ENCODE results near the gene PROC.

Gene PROC

DNA sequence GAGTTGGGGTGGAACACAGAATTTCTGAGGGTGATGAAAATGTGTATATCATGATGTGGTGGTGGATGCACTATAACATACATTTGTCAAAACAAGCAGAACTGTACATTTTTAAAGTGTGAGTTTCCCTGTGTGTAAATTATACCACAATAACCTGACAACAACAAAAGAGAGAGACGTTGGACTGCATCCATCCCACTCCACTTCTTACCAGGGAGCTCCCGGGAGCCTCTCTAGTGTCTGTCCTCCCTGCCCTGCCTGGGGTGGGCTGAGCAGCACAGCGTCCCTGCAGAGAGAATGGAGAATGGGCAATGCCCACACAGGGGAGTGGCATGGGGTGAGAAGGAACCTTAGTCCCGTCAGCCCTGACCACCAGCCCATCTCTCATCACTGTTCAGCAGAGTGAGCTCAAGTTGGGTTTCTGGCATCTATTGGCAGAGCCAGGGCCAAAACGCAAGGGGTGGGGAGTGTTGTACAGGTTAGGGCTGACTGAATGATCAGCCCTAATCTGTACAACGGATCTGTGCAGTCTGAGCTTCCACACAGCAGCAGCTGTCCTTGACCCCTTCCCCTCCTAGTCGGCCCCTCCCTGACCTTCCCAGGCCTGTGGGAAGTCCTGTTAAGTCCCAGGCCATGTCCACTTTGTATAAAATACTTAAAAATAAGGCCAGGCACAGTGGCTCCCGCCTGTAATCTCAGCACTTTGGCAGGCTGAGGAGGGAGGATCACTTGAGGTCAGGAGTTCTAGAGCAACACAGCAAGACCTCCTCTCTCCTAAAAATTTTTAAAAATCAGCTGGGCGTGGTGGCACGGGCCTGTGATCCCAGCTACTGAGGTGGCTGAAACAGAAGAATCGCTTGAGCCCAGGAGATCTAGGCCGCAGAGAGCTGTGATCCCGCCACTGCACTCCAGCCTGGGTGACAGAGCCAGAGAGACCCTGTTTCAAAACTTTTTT is 3.3 kb upstream of the PROC start:
- no peak for DNase-seq

- peak; percentile 31 for DNase-seq
Measured at GRCh38 chr2:127415593-127416505, 2.4 kb upstream of the PROC start.

DNA sequence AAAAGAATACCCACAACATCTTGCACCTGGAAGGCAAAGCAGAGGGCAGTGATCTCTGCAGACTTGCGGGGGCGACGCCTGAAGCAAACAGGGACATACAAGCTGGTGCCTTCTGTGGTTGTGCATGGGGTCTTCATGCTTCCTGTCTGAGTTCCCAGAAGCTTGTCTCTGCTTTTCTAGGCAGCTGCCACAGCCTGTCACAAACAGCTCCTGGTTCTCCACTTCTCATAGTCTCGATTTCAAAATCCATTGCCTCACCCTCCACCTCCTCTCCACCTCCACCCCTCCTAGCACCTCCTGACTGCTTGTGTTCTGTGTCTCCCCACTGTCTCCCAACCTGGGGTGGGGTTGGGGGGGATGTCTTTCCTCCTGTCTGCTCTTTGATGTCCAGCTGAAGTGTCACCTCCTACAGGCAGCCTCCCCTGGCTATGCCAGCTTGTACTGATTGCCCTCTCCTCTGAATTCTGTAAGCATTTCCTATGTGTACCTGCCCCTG is 1.7 kb upstream of the PROC start:
- no peak for DNase-seq

DNA sequence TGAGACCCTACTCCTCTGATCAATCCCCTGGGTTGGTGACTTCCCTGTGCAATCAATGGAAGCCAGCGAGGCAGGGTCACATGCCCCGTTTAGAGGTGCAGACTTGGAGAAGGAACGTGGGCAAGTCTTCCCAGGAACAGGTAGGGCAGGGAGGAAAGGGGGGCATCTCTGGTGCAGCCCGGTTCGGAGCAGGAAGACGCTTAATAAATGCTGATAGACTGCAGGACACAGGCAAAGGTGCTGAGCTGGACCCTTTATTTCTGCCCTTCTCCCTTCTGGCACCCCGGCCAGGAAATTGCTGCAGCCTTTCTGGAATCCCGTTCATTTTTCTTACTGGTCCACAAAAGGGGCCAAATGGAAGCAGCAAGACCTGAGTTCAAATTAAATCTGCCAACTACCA is 821 bp upstream of the PROC start:
- DNase-seq = no peak

DNA sequence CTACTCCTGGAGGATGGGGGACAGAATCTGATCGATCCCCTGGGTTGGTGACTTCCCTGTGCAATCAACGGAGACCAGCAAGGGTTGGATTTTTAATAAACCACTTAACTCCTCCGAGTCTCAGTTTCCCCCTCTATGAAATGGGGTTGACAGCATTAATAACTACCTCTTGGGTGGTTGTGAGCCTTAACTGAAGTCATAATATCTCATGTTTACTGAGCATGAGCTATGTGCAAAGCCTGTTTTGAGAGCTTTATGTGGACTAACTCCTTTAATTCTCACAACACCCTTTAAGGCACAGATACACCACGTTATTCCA is 844 bp downstream of the PROC start:
- DNase-seq = no peak

- no peak for DNase-seq
Measured at GRCh38 chr2:127419448-127420038, 1.3 kb downstream of the PROC start.

- DNase-seq = no peak
Measured at GRCh38 chr2:127420039-127420864, 2.0 kb downstream of the PROC start.

DNA sequence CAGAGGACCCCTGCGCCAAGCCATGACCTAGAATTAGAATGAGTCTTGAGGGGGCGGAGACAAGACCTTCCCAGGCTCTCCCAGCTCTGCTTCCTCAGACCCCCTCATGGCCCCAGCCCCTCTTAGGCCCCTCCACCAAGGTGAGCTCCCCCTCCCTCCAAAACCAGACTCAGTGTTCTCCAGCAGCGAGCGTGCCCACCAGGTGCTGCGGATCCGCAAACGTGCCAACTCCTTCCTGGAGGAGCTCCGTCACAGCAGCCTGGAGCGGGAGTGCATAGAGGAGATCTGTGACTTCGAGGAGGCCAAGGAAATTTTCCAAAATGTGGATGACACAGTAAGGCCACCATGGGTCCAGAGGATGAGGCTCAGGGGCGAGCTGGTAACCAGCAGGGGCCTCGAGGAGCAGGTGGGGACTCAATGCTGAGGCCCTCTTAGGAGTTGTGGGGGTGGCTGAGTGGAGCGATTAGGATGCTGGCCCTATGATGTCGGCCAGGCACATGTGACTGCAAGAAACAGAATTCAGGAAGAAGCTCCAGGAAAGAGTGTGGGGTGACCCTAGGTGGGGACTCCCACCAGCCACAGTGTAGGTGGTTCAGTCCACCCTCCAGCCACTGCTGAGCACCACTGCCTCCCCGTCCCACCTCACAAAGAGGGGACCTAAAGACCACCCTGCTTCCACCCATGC is 3.0 kb downstream of the PROC start:
- no peak for DNase-seq

GRCh38 chr2:127421871-127422558 is 3.8 kb downstream of the PROC start:
- no peak for DNase-seq

DNA sequence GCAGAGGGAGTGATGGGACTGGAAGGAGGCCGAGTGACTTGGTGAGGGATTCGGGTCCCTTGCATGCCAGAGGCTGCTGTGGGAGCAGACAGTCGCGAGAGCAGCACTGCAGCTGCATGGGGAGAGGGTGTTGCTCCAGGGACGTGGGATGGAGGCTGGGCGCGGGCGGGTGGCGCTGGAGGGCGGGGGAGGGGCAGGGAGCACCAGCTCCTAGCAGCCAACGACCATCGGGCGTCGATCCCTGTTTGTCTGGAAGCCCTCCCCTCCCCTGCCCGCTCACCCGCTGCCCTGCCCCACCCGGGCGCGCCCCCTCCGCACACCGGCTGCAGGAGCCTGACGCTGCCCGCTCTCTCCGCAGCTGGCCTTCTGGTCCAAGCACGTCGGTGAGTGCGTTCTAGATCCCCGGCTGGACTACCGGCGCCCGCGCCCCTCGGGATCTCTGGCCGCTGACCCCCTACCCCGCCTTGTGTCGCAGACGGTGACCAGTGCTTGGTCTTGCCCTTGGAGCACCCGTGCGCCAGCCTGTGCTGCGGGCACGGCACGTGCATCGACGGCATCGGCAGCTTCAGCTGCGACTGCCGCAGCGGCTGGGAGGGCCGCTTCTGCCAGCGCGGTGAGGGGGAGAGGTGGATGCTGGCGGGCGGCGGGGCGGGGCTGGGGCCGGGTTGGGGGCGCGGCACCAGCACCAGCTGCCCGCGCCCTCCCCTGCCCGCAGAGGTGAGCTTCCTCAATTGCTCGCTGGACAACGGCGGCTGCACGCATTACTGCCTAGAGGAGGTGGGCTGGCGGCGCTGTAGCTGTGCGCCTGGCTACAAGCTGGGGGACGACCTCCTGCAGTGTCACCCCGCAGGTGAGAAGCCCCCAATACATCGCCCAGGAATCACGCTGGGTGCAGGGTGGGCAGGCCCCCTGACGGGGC is 4.6 kb downstream of the PROC start:
- no peak for DNase-seq

- DNase-seq = no peak
Measured at GRCh38 chr2:127423478-127423843, 5.2 kb downstream of the PROC start.

DNA sequence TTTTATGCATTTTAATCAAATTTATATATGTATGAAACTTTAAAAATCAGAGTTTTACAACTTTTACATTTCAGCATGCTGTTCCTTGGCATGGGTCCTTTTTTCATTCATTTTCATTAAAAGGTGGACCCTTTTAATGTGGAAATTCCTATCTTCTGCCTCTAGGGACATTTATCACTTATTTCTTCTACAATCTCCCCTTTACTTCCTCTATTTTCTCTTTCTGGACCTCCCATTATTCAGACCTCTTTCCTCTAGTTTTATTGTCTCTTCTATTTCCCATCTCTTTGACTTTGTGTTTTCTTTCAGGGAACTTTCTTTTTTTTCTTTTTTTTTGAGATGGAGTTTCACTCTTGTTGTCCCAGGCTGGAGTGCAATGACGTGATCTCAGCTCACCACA is 5.7 kb downstream of the PROC start:
- DNase-seq = no peak

GRCh38 chr2:127424598-127425520 is 6.6 kb downstream of the PROC start:
- no peak for DNase-seq

- DNase-seq = no peak
Measured at GRCh38 chr2:127425540-127426490, 7.6 kb downstream of the PROC start.

DNA sequence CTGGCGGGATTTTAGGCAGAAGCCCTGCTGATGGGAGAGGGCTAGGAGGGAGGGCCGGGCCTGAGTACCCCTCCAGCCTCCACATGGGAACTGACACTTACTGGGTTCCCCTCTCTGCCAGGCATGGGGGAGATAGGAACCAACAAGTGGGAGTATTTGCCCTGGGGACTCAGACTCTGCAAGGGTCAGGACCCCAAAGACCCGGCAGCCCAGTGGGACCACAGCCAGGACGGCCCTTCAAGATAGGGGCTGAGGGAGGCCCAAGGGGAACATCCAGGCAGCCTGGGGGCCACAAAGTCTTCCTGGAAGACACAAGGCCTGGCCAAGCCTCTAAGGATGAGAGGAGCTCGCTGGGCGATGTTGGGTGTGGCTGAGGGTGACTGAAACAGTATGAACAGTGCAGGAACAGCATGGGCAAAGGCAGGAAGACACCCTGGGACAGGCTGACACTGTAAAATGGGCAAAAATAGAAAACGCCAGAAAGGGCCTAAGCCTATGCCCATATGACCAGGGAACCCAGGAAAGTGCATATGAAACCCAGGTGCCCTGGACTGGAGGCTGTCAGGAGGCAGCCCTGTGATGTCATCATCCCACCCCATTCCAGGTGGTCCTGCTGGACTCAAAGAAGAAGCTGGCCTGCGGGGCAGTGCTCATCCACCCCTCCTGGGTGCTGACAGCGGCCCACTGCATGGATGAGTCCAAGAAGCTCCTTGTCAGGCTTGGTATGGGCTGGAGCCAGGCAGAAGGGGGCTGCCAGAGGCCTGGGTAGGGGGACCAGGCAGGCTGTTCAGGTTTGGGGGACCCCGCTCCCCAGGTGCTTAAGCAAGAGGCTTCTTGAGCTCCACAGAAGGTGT is 8.5 kb downstream of the PROC start:
- no peak for DNase-seq

DNA sequence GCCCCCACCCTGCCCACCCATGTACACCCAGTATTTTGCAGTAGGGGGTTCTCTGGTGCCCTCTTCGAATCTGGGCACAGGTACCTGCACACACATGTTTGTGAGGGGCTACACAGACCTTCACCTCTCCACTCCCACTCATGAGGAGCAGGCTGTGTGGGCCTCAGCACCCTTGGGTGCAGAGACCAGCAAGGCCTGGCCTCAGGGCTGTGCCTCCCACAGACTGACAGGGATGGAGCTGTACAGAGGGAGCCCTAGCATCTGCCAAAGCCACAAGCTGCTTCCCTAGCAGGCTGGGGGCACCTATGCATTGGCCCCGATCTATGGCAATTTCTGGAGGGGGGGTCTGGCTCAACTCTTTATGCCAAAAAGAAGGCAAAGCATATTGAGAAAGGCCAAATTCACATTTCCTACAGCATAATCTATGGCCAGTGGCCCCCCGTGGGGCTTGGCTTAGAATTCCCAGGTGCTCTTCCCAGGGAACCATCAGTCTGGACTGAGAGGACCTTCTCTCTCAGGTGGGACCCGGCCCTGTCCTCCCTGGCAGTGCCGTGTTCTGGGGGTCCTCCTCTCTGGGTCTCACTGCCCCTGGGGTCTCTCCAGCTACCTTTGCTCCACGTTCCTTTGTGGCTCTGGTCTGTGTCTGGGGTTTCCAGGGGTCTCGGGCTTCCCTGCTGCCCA is 9.3 kb downstream of the PROC start:
- no peak for DNase-seq
